GM10847 (cell line): ENCODE measurements around the gene PTGIS.

ENCODE experiments used
- POLR2A ChIP-seq: IDR thresholded peaks from 2 replicates; pipeline ENCODE4 v1.6.1; 2011; ENCODE audit not compliant: insufficient read length; ENCODE audit errors: extremely low read depth

PTGIS gene

DNA sequence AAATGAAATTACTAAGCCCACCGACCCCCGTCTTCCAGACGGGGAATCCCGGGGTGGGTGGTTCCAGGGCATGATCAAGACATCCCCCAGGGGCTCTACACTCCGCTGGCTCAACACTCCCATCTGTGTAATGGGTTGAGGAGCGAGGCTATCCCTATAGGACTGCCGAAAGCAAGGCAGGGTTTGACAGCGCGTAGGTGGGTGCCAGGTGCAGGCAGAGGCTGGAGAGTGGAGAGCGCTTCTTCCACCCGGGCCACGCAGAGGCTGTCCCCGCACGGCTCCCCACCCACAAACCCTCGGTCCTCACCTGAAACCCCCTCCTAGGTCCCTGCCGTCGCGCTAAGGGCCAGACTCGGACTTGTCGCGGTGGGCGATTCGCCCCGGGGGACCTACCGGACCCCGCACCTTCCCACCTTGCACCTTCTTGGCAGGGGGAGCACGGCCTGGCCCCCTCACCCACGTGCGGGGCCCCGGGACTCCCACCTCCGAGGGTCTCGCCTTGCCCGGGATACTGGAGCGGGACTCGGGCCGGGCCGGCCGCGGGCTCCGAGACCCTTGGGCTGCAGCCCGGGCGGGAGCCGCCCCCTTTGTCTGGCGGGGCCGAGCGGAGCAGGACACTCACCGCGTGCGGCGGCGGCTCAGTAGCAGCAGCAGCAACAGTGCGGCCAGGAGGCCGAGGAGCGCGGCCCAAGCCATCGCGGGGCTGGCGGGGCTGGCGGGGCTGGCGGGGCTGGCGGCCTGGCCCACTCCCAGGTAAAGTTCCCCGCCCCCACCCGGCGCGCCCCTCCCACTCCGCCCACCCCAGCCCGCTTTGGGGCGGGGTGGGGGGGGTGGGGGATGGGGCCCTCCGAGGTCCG is at the start of gene PTGIS:
Gene PTGIS (minus strand): TSS at position 717 of the 857 bp plus-strand sequence. CDS start 21 bp downstream, at position 696.
- no peak for TF ChIP-seq POLR2A

DNA sequence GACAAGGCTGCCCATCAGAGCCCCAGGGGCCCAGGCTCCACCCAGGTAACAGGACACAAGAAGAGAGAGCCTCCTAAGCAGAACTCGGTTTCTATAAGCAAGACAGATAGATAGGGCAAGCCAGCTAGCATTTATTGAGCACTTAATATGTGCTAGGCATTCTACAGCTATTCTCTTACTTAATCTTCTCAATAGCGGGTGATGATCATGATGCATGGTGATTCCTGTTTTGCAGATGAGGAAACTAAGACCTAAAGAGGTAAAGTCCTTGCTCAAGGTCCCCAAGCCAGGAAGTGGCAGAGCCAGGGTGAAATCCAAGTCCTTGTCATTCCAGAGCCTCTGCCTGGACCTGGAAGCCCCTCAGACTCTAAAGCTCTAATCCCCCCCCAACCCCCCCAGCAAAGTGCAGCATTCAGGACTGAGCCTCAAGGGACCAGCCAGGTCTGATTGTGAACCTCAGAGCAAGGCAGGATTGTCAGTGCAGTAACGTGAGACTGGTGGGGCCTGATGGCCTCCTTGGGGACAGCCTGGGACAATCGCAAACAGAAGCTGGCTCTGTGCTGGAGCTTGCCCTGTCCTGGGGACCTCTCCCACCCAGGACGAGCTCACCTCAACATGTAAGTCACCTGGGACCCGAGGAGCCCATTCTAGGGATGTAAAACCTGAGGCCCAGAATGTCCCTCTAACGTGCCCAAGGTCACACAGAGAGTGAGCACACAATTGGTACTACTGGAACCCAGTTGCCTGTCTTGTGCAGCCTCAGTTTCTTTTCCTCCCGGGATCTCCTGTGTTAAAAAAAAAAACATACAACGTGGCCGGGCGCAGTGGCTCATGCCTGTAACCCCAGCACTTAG is 48.4 kb upstream of the PTGIS start:
- TF ChIP-seq POLR2A = no peak

DNA sequence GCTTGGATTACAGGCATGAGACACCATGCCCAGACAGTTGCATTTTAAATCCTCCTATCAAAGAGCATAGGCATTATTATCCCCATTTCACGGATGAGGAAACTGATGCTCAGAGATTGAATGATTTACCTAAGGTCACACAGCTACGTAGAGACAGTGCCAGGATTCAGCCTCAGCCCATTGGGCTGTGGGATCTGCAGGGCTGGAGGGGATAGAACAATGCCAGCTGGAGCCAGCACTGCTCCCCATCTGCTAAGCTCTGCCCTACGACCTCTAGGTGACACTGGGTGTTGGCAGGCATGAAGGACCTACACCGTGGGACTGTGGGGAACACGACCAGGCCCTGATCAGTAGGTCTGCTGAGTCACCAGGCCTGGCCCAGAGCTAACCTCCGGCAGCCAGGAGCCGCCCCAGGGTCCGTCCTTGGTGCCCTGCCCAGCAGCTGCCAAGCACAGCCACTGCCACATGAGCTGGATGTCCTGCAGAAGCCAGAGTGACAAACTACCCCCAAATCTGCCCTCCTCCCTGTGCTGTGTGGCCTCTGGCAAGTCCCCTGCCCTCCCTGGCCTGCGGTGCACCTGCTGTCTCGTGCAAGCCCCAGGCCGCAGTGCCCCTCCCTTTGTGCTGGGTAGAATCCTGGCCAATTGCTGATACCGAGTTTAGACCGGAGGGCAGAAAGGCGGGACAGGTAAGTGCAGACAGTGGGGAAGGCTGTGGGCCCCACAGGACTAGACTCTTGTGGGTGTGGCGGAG is 47.6 kb upstream of the PTGIS start:
- TF ChIP-seq POLR2A = no peak

DNA sequence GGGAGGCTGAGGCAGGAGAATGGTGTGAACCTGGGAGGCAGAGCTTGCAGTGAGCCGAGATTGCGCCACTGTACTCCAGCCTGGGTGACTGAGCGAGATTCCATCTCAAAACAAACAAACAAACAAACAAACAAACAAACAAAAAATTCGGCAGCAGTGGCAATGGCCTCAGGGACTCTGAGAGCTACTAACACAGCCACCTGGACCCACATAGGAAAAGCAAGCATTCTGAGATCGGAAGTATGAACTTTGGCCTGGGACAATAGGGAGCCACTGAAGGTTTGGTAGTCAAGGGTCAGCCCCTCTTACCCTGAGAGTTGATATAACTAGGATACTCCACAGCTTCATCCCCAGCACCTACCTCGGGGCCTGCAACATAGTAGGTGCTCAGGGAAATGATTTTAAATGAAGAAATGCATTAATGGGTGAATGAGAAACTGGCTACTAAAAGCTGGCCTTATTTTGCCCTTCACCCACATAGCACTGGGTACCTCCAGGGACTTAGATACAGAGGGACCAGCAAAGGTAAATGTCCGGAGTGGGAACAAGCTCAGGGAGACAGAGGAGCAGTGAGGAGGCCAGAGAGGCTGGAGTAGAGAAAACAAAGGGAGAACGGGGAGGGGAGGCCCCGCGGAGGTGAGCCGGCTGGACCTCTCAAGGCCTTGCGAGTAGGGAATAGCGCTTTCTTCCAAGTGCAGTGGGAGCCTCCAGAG is 46.6 kb upstream of the PTGIS start:
- TF ChIP-seq POLR2A = no peak

DNA sequence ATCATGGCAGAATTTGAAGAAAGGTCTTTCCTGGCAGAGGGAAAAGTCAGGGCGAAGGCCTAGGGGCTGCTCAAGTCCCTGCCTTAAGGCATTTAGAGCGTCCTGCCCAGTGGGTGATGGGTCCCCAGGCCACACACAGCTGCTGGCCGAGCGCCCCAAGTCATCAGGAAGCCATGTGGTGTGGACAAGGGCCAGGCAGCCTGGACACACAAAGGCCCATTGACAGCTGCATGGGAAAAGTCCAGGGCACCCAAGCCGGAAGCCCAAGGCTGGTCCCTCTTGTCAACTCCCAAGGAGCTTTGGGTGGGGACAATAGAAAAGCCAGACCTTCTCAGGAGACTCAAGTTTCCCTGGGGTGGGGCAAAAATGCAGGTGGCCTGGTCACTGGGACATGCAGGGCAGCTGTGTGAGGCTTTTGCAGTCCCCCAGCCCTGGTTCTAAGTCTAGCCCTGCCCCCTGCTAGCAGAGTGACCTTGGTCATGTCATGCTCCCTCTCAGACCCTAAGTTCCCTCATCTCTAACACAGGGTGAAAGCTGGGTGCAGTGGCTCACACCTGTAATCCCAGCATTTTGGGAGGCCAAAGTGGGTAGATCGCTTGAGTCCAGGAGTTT is 44.3 kb upstream of the PTGIS start:
- no peak for TF ChIP-seq POLR2A

DNA sequence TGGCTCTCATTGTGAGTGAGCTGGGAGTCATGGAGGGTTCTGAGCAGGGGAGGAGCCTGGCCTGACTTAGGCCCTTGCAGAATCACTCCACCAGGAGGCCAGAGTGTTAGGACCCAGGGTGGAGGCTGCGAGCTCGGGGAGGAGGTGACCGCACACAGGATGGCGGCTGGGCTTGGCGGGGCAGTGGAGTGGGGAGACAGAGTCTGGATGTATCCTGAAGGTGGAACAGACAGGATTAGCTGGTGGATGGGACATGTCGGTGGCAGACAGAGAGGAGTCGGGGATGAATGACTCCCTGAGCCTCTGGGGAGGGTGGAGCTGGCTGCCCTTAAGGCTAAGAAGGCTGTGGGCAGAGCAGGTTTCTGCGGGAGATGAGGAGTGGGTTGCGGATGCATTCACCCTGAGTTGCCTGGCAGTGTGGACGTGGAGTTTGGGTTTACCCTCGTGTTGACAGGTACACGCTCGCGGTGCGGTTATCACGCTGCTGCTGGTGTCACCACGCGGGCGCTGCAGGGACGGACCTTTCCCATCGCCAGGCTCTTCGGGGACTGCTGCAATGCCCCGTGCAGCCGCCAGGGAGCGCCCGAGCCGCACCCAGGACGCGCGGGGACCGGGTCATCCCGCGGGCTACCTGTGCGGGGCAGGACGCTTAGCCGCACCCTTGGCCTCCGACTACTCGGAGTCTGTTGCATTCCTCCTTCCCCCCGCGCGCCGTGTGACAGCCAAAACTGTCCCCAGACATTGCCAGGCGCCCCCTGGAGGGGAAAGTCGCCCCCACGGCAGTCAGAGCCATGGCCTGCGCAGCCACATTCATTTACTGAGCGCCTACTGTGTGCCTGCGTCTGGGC is 43.0 kb upstream of the PTGIS start:
- no peak for TF ChIP-seq POLR2A

DNA sequence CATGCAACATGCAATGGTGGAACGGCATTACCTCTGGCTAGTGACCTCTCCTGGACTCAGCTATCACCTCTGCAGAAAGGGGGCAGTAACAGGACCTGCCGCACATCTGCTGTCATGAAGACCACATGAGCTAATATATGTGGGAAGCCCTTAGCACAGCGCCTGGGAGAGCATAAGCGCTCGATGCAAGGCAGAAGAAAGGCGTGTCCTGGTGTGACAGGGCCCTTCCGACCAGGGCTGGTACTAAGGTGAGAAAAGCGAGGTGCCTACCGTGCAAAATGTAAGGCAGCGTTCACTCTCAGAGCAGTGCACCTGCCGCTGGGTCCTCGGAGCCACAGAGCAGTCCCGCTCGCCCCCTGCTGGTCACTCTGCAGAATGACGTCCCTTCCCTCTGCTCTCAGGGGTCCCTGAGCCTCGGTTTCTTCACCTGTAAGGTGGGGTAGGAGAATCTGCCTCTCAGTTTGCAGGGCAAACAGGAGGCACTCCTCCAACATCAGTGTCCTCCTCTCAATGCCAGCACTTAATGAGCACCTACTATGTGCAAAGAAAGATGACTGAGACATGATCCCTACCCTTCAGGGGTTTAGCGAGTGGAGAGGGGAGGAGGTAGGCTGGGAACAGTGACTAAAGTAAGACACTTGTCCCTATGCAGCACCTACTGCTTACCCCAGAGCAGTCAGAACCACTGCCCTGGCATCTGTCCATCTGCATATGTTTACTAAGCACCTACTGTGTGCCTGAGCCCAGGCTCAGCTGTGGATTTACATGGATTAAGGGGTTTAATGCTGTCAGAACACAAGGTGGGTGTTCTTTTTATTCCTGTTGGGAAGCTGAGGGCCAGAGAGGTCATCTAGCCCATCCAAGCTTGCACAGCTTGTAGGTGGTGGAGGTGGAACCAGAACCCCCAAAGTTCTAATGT is 41.1 kb upstream of the PTGIS start:
- TF ChIP-seq POLR2A = no peak

DNA sequence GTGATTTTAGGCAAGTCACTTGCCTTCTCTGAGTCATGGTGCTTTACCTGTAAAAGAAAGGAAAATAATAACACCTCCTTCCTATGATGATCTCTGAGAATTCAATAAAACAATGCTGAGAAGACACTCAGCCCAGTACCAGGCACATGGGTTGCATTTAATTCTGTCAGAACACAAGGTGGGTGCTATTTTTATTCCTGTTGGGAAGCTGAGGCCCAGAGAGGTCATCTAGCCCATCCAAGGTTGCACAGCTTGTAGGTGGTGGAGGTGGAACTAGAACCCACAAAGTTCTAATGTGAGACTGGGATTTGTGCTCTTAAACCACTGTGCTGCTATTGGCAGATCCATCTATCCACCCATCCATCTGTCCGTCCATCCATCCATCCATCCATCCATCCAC is 39.6 kb upstream of the PTGIS start:
- no peak for TF ChIP-seq POLR2A

DNA sequence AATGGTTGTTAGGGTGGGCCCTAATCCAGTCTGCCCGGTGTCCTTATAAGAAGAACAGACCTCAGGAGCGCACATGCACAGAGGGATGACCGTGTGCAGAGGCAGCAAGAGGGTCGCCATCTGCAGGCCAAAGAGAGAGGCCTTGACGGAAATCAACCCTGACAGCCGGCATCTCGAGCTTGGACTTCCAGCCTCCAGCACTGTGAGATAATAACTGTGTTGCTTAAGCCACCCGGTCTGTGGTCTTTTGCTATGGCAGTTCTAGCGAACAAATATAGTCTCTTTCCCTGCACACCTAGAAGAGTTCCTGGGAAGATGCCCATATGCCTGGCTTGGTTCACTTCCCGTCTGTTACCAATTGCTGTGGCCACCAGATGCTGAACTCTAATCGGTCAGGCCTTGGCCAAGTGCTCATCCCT is 35.3 kb upstream of the PTGIS start:
- no peak for TF ChIP-seq POLR2A

DNA sequence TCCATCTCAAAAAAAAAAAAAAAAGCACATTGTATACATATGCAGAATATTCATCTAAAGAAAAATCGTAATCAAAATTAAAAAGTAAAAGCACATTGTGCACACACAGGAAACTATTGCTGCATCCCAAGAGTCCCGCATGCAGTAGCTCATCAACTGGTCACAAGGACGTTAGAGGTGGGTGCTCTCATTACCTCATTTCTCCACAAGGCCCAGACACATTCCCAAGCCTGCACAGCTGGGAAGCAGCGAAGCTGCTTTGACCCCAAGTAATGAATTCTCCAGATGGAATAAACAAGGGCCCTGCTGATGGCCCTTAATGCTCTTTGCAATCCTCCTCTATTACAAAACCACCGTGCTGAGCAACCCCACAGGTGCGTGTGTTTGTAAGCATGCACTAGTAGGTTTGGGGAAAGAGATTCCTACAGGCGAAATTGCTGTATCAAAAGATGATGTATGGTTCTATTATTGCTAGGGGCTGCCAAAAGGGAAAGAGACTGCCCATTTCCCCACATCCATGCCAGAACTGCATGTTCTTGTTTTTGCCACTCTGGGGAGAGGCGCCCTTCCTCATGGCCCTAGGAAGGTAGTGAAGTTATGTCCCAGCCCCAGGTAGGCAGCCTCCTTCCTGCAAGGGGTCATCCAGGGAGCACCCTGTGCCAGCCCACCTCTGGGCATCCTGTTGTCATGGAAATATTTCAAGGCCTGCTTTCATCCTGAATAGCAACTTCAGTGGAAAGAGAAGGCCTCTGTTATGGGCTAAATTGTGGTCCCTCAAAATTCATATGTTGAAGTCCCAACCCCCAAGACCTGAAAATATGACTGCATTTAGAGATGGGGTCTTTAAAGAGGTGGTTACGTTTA is 34.6 kb upstream of the PTGIS start:
- no peak for TF ChIP-seq POLR2A

DNA sequence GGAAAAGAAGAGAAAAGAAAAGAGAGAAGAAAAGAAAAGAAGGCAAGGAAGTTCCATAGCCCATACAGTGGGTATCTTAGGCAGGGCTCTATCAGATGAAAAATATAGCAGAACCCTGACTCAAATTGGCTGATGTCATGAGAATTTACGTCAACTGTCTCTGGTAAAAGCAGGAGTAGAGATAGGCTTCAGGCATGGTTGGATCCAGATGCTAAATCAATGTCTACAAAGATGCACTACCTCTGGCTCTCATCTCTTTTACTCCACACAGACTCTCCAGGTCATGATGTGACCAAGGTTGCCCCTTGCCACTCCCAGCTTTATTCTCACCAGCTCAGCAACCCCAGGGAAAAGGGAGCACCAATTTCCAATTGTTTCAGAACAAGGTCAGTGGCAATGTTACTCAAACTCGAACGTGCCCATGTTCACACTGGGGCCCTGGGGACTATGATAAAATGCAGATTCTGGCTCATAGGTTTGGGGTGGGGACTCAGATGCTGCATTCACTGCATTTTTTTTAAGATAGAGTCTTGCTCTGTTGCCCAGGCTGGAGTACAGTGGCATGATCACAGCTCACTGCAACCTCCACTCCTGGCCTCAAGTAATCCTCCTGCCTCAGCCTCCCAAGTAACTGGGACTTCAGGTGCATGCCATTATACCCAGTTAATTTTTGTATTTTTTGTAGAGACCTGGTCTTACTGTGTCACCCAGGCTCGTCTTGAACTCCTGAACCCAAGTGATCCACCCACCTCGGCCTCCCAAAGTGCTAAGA is 33.4 kb upstream of the PTGIS start:
- TF ChIP-seq POLR2A = no peak
